Upper lobe of left lung (tissue), 4 donors: Measurements from ENCODE around the gene MAP4K2.

Experiments
- EP300 ChIP-seq, 4 donors: sonication (generic); formaldehyde crosslinking; IDR thresholded peaks; one replicate each; pipeline ENCODE4 v1.5.1; 2017; ENCODE audit warnings: antibody characterized with exemption in 4 of 4, control low read depth in 2 of 4
- POLR2A ChIP-seq, 4 donors: fragments of 450-650 bp; IDR thresholded peaks; one replicate each; pipeline ENCODE4 v1.5.1; 2016 to 2017; ENCODE audit warnings: antibody characterized with exemption in 4 of 4, mild to moderate bottlenecking in 2 of 4
- POLR2AphosphoS5 ChIP-seq, 2 donors: sonication (generic); formaldehyde crosslinking; IDR thresholded peaks; one replicate each; pipeline ENCODE4 v1.5.1; 2017; ENCODE audit warnings: antibody characterized with exemption in 2 of 2
- TF ChIP-seq, protein P1 (sequence below), 6 experiments: fragments of 450-650 bp in 4 of 6; fragments of 200-600 bp in 2 of 6; sonication (generic) in 2 of 6; IDR thresholded peaks; one replicate each; pipeline ENCODE4 v1.5.1; 2016 to 2019; ENCODE audit warnings: antibody characterized with exemption in 6 of 6

DNA sequence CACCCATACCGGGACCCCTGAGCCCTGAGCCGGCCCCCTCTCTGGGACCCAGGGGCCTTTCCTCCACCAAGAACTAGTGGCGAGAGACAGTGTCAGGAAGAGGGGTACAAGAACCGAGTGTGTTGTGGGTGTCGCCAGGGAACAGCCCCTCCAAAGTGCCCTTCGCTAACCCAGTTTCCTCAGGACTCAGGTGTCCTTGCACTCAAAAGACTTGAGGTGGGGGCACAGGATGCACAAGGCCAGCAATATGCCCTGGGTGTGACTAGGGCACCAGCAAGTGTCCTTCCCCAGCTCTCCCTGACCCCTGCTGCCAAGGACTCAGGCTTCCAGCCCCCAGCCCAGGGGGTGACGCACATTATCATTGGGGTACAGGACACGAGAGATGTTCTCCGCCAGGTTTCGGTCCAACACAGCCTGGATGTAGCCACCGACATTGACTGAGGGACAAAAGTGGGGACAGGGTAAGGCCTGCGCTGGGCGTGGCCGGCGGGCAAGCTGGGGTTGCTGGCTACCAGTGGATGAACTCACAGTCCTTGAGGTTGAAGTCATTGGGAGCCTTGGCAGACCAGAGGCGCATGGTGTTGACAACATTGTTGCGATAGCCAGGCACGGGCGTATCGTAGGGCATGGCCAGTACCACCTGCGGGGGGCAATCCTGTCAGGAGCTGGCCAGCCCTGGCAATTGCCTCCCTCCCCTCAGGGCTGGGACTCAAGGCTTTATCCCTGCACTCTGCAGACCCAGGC lies 47.9 kb downstream of the MAP4K2 start:
- TF ChIP-seq, protein P1, sequence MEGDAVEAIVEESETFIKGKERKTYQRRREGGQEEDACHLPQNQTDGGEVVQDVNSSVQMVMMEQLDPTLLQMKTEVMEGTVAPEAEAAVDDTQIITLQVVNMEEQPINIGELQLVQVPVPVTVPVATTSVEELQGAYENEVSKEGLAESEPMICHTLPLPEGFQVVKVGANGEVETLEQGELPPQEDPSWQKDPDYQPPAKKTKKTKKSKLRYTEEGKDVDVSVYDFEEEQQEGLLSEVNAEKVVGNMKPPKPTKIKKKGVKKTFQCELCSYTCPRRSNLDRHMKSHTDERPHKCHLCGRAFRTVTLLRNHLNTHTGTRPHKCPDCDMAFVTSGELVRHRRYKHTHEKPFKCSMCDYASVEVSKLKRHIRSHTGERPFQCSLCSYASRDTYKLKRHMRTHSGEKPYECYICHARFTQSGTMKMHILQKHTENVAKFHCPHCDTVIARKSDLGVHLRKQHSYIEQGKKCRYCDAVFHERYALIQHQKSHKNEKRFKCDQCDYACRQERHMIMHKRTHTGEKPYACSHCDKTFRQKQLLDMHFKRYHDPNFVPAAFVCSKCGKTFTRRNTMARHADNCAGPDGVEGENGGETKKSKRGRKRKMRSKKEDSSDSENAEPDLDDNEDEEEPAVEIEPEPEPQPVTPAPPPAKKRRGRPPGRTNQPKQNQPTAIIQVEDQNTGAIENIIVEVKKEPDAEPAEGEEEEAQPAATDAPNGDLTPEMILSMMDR (IDR thresholded peaks at IDR 0.05) = no peak
- TF ChIP-seq POLR2AphosphoS5 (IDR thresholded peaks at IDR 0.05) (no peak), POLR2A (IDR thresholded peaks at IDR 0.05) (no peak), EP300 (IDR thresholded peaks at IDR 0.05) (no peak)
